MCF 10A (cell line): ENCODE measurements around the gene NEMP1. TPM values are rescaled to one million over a fixed set of nuclear protein-coding genes. Genes with fewer than 3 reads are reported as not detected.

Experiments
- BruUV-seq: library from RNA; stranded (reverse); fragments of 400-500 nt; replicated peaks from 2 replicates; lab custom pipeline; 2021; lab: Mats Ljungman, UMichigan
- CTCF ChIA-PET: fragments of 300-600 bp; sonication (Branson Sonifier 250); formaldehyde crosslinking; extraction: SDS; loops from one replicate; lab custom pipeline; 2021; ENCODE audit warnings: antibody characterized with exemption, inconsistent platforms; lab: Yijun Ruan, JAX
- POLR2A ChIA-PET: fragments of 300-600, 350-650 bp; sonication (Branson Sonifier 250); formaldehyde crosslinking; extraction: SDS; loops from one replicate; lab custom pipeline; 2020; ENCODE audit warnings: antibody characterized with exemption, inconsistent platforms; lab: Yijun Ruan, JAX
- DNase-seq: peaks from one replicate; pipeline ENCODE4 v3.0.0-alpha.2; 2018; ENCODE audit not compliant: unreplicated experiment
- H3K27ac Mint-ChIP-seq: one replicate; pipeline ENCODE4 v1.8.0; 2022; ENCODE audit warnings: mild to moderate bottlenecking, low read depth, mixed read lengths; ENCODE audit not compliant: unreplicated experiment
- H3K27me3 Mint-ChIP-seq: one replicate; pipeline ENCODE4 v1.8.0; 2022; ENCODE audit warnings: mixed read lengths; ENCODE audit not compliant: insufficient read depth, unreplicated experiment
- H3K36me3 Mint-ChIP-seq: one replicate; pipeline ENCODE4 v1.8.0; 2022; ENCODE audit warnings: mild to moderate bottlenecking, moderate library complexity, mixed read lengths; ENCODE audit not compliant: insufficient read depth, unreplicated experiment
- H3K4me1 Mint-ChIP-seq: one replicate; pipeline ENCODE4 v1.8.0; 2022; ENCODE audit warnings: mixed read lengths; ENCODE audit not compliant: insufficient read depth, unreplicated experiment
- H3K4me3 Mint-ChIP-seq: one replicate; pipeline ENCODE4 v1.8.0; 2022; ENCODE audit warnings: mild to moderate bottlenecking, moderate library complexity, mixed read lengths; ENCODE audit not compliant: unreplicated experiment
- H3K9me3 Mint-ChIP-seq: one replicate; pipeline ENCODE4 v1.8.0; 2022; ENCODE audit warnings: mixed read lengths; ENCODE audit not compliant: unreplicated experiment
- intact Hi-C: fragments of 100-400 bp; cut with micrococcal nuclease; formaldehyde crosslinking; loops from 2 replicates; pipeline ENCODE4 v1.14.1; 2022
- total RNA-seq: library from RNA; stranded (reverse); gene quantifications from 2 replicates; pipeline ENCODE4 v1.2.3, GENCODE V29; 2022
- TF ChIP-seq, protein P1 (sequence below): fragments of 200-600 bp; IDR thresholded peaks from one replicate; pipeline ENCODE4 v1.8.0; 2022; ENCODE audit warnings: antibody characterized with exemption, mild to moderate bottlenecking; ENCODE audit not compliant: unreplicated experiment

Gene NEMP1
- total RNA-seq, 1 experiment from 2014 or later, result 17.5 TPM

DNA sequence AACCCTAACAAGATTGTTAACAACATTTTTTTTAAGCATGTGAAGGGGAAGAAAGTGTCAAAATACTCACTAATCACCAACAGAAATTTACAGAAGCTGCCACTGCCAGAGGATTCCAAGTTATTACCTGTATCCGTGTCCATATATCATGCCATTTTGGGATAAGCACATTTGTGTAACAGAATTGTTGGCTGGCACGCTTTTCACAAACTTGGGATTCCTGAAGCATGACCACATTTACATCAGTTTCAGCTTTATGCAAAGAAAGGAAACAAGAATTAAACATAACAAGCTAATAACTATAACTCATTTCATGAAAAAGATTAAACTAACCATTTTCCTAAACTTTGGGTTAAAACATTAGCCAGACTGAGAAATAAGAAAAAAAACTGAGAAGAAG lies 5.9 kb downstream of the NEMP1 start:
- POLR2A ChIA-PET, result interaction anchor here (0.6 to 7.6 kb wide), 5 partner anchors 16 to 345 kb away, joined by 3 to 146 read pairs (median 4); partner anchors contain the start of genes NAB2 and STAT6

GRCh38 chr12:57069523-57069922 lies 9.1 kb downstream of the NEMP1 start:
- H3K36me3 Mint-ChIP-seq, result peaks cover 49% of the 10 kb centered on the region
- peaks cover 12% of the 10 kb centered on the region for H3K4me1 Mint-ChIP-seq
- no TSS peak for BruUV-seq

More for the DNA sequence above, 5.9 kb downstream of the NEMP1 start:
- TF ChIP-seq, protein P1, sequence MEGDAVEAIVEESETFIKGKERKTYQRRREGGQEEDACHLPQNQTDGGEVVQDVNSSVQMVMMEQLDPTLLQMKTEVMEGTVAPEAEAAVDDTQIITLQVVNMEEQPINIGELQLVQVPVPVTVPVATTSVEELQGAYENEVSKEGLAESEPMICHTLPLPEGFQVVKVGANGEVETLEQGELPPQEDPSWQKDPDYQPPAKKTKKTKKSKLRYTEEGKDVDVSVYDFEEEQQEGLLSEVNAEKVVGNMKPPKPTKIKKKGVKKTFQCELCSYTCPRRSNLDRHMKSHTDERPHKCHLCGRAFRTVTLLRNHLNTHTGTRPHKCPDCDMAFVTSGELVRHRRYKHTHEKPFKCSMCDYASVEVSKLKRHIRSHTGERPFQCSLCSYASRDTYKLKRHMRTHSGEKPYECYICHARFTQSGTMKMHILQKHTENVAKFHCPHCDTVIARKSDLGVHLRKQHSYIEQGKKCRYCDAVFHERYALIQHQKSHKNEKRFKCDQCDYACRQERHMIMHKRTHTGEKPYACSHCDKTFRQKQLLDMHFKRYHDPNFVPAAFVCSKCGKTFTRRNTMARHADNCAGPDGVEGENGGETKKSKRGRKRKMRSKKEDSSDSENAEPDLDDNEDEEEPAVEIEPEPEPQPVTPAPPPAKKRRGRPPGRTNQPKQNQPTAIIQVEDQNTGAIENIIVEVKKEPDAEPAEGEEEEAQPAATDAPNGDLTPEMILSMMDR, result no peak
- Mint-ChIP-seq H3K4me1 (peaks cover 12% of the 10 kb centered on the region), H3K27me3 (no peaks in the 10 kb centered on the region), H3K36me3 (peaks cover 46% of the 10 kb centered on the region), H3K4me3 (no peak overlapping the region), H3K9me3 (no peaks in the 10 kb centered on the region), H3K27ac (peak overlapping the region; percentile 22)
- DNase-seq, result no peak
- intact Hi-C loops, result no loop called here
- BruUV-seq, result no TSS peak
- CTCF ChIA-PET, result interaction anchor here (0.8 to 5.8 kb wide), 7 partner anchors 10 to 112 kb away, joined by 3 to 112 read pairs (median 10); partner anchors contain the start of gene STAT6

DNA sequence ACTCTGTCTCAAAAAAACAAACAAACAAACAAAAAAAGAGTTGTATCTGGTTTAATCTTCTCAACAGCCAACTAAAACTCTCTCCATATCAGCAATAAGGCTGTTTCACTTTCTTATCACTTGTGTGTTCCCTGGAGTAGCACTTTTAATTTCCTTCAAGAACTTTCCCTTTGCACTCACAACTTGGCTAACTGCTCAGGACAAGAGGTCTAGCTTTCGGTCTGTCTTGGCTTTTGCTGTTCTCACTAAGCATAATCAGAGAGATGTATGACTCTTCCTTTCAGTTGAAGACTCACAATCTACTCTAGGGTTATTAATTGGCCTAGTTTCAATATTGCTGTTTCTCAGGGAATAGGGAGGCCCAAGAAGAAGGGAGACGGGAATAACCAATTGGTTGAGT lies 12.3 kb downstream of the NEMP1 start:
- Mint-ChIP-seq H3K27ac (no peak overlapping the region), H3K9me3 (no peaks in the 10 kb centered on the region), H3K4me1 (peaks cover 8% of the 10 kb centered on the region), H3K36me3 (peaks cover 36% of the 10 kb centered on the region), H3K4me3 (no peak overlapping the region), H3K27me3 (no peaks in the 10 kb centered on the region)
- ChIA-PET POLR2A (interaction anchor here (1.7 kb wide), 1 partner anchor 46 kb away, joined by 9 read pairs; no protein-coding TSS in a partner anchor), CTCF (interaction anchor here (0.6 to 11.7 kb wide), 8 partner anchors 10 to 152 kb away, joined by 4 to 231 read pairs (median 7); partner anchors contain the start of genes STAT6 and ZBTB39)
- TF ChIP-seq, protein P1, result no peak
- intact Hi-C loops, result no loop called here
- BruUV-seq, result no TSS peak
- no peak for DNase-seq

More at GRCh38 chr12:57069523-57069922, 9.1 kb downstream of the NEMP1 start:
- Mint-ChIP-seq H3K9me3 (no peaks in the 10 kb centered on the region), H3K27ac (peak overlapping the region; percentile 83), H3K4me3 (no peak overlapping the region), H3K27me3 (no peaks in the 10 kb centered on the region)
- ChIA-PET CTCF (interaction anchor here (0.5 to 5.8 kb wide), 37 partner anchors 8 to 303 kb away, joined by 3 to 112 read pairs (median 4); partner anchors contain the start of genes NAB2, NEMP1 and STAT6), POLR2A (interaction anchor here (0.6 to 7.6 kb wide), 14 partner anchors 9 to 182 kb away, joined by 3 to 146 read pairs (median 7); partner anchors contain the start of genes NAB2, NEMP1, STAC3 and STAT6)
- TF ChIP-seq, protein P1, result peak; percentile 78
- intact Hi-C loops, result loop anchor here (1.0 kb wide), 3 partner anchors 24 to 114 kb away; no protein-coding TSS in a partner anchor
- DNase-seq, result peak; percentile 86

GRCh38 chr12:57063991-57064685 lies 14.5 kb downstream of the NEMP1 start:
- Mint-ChIP-seq H3K4me3 (no peak overlapping the region), H3K36me3 (peaks cover 18% of the 10 kb centered on the region), H3K27ac (no peak overlapping the region), H3K27me3 (no peaks in the 10 kb centered on the region), H3K9me3 (no peaks in the 10 kb centered on the region), H3K4me1 (no peaks in the 10 kb centered on the region)
- no TSS peak for BruUV-seq
- DNase-seq, result no peak
- TF ChIP-seq, protein P1, result no peak
- intact Hi-C loops, result no loop called here
- POLR2A ChIA-PET, result interaction anchor here (1.8 kb wide), 1 partner anchor 48 kb away, joined by 14 read pairs; the partner anchor contains the start of gene STAT6
- CTCF ChIA-PET, result interaction anchor here (0.6 to 11.7 kb wide), 6 partner anchors 30 to 265 kb away, joined by 3 to 231 read pairs (median 3); partner anchors contain the start of genes STAT6 and ZBTB39
